M059J (cell line): ENCODE data around the gene CSPG4. TPM values are rescaled to one million over a fixed set of nuclear protein-coding genes. Genes with fewer than 3 reads are reported as not detected.
"Not testable (repeated sequence)": the region's sequence is repeated elsewhere in the genome, so short reads cannot be mapped to it uniquely, and the experiment has no call there.

Experiments used
- DNase-seq: peaks from one replicate; pipeline ENCODE4 v3.0.0-alpha.2; 2012; ENCODE audit warnings: low read depth
- total RNA-seq: library from RNA; depleted of rRNA; stranded (reverse); fragments of >200 nt; shearing (Covaris generic); gene quantifications from 2 replicates; pipeline ENCODE4 v1.2.3, GENCODE V29; 2014

CSPG4 gene
- total RNA-seq, 1 experiment from 2014 or later = 8.2 TPM

GRCh38 chr15:75688831-75689230 is 23.8 kb downstream of the CSPG4 start:
- DNase-seq = no peak

GRCh38 chr15:75688278-75688557 is 24.4 kb downstream of the CSPG4 start:
- DNase-seq = no peak

DNA sequence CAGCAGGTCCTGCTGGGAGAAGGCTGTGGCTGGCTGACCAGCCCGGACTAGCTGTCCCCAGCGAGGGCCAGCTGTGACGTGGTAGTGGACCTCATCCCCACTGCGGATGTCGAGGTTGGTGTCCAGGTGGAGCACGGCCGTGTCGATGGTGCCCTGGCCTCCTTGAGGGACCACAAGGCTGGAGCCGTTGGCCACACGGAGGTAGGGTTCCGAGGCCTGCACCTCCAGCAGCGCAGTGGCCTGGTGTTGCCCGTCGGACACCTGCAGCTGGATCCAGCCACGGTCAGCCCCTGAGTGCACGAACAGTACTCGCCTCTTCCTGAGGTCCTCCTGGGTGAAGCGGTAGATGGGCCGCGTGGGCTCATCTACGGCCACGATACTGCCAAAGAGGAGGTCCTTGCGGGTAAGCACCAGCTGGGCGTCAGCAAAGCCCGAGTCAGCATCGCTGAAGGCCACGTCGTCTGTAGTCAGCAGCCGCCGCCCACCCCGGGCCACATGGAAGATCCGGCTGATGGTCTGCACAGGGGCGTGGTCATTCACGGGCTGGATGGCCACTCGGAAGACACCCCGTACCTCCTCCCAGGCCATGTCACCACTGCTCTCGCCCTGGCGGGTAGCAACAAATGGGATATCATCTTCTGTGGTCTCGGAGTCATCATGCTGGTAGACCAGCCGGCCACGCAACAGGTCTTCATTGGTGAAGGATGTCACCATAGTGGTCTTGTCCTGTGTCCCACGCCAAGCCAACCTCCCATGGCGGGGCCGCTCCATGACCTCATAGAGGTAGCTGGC is 25.0 kb downstream of the CSPG4 start:
- no peak for DNase-seq

- peak; percentile 54 for DNase-seq
Measured at GRCh38 chr15:75686212-75686642, 26.4 kb downstream of the CSPG4 start.

- DNase-seq = no peak
Measured at GRCh38 chr15:75685195-75685594, 27.5 kb downstream of the CSPG4 start.

DNA sequence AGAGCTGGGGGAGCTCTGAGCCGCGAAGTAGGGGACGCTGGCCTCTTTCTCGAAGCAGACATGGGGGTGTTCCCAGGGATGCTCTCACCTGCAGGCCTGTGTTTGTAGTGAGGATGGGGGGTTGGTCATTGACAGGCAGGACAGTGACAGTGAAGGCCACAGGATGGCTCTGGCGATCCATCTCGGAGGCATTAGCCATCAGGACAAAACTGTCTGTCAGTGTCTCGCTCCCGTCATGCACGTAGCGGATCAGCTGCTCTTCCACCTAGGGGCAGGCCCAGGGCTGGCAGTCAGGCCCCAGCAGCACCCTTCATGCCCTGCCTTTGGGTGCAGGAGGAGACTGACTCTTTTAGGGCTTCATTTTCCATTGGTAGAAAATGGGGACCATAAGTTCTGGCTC is 28.0 kb downstream of the CSPG4 start:
- DNase-seq = no peak

DNA sequence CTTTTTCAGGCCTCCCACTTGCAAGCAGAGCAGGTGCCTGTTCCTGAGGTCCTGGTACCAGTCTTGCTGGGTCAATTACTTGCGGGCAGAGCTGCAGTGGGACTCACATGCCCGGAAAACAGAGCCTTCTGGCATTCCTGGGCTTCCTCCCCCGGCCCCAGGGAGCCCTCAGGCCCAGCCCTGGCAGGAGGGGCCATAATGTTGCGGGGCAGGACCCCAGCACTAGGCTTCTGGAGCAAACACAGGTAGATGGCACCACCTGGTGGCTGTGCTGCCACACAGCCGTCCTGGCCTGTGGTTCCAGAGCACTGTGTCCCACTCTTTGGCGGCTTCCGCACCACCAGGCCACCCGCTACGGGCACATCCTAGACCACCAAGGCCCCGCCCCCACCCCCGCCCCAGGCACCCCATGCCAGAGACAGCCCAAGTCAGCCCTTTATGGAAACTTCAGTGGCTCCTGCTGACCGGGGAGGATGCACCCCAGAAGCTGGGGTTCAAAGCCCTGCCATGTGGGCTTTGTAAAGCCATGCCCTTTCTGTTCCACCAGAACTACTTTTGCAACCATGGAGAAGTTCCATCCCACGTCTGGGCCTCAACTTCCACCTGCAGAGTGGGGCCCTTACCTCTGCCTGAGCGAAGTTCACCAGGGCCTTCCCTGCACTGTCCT is 28.9 kb downstream of the CSPG4 start:
- DNase-seq = peak; percentile 43

- DNase-seq = no peak
Measured at GRCh38 chr15:75682181-75683135, 30.2 kb downstream of the CSPG4 start.

DNA sequence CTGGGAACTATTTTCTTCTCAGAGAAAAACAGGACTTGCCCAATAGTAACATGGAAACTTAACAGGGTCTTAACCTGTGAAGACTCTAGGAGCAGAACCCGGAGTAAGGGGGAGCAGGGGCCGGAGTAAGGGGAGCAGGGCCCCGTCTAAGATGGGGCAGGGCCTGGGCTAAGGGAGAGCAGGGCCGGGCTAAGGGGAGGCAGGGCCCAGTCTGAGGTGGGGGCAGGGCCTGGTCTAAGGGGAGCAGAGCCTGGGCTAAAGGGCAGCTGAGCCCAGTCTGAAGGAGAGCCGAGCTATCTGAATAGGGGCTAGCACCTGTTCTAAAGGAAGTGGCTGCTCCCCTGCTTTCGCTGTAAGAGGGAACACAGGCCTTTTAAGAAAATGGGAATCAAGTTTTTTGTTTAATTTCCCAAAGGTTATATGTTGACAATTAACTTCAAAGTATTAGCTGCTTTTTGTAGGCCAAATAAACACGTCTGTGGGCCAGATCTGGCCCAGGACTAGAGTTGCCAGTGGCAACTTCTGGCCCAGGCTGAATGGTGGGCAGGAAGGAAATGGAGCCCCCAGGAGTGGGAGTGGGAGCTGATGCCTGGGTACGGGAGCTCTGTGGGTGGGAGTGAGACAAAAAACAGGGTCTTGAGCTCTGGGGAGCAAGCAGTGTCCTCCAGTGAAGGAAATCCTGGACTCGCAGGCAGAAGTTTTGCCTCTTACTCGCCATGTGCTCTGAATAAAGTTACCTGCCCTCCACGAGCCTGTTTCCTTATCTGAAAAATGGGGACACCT is 32.5 kb downstream of the CSPG4 start:
- DNase-seq = no peak

DNA sequence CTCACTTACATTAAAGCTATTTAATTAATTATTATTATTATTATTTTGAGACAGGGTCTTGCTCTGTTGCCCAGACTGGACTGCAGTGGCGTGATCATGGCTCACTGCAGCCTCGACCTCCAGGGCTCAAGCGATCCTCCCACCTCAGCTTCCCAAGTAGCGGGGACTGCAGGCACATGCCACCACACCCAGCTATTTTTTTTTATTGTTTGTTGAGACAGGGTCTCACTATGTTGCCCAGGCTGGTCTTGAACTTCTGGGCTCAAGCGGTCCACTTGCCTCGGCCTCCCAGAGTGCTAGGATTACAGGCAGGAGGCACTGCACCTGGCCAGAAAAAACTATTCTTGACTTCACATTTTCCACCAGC is 34.3 kb downstream of the CSPG4 start:
- DNase-seq = not testable (repeated sequence)

- DNase-seq = no peak
Measured at GRCh38 chr15:75677465-75678323, 35.0 kb downstream of the CSPG4 start.

DNA sequence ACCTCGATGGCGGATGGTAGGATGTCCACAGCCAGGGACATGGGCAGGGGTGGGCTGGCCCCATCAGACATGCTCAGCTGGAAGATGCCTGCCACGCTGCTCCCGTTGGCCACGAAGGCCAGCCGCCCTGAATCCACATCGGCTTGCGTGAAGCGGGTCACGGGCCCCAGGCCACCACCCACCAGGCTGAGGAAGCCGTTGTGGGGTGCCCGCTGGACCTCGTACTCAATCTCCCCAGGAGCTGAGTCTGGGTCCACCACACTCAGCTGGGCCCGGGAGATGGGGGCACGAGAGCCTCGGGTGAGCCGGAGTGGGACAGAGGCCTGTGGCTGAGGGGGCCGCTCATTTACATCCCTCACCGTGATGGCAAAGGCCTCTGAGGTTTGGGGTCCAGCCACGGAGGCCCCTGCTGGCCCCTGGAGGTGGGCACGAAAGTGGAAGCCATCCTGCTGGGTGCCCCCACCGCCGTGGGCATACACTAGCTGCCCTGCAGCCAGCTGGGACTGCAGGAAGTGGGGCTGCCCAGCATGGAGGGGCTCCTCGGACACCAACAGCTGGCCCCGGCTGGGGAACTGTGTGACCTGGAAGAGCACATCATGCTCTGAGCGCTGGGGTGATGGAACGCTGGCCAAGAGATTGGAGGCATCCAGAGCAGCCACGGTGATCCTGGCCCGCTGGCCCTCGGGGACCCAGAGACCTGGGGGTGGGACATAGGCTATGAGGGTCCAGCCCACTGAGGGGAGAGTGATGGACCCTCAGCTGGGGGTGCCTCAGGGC is 35.8 kb downstream of the CSPG4 start:
- DNase-seq = no peak

- DNase-seq = no peak
Measured at GRCh38 chr15:75675579-75676404, 36.9 kb downstream of the CSPG4 start.

DNA sequence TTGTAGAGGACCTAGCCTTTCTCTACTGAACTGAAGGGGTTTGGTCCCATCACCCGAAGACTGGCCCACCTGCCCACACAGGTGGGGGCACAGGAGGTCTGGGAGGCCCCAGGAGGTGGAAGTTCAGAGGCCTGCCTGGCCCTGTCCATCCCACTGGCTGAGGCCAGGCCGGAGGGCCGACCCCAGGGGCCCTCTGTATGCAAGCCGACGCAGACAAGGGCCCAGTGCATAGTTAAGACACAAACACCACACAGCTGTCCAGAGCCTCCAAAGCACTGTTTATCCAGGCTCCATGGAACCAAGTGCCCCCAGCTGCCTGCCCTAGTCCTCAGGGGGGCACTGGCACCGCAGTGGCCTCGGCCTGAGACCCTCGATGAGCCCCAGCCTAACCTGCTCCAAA is 38.3 kb downstream of the CSPG4 start:
- DNase-seq = no peak

GRCh38 chr15:75673426-75674235 is 39.0 kb downstream of the CSPG4 start:
- DNase-seq = no peak

DNA sequence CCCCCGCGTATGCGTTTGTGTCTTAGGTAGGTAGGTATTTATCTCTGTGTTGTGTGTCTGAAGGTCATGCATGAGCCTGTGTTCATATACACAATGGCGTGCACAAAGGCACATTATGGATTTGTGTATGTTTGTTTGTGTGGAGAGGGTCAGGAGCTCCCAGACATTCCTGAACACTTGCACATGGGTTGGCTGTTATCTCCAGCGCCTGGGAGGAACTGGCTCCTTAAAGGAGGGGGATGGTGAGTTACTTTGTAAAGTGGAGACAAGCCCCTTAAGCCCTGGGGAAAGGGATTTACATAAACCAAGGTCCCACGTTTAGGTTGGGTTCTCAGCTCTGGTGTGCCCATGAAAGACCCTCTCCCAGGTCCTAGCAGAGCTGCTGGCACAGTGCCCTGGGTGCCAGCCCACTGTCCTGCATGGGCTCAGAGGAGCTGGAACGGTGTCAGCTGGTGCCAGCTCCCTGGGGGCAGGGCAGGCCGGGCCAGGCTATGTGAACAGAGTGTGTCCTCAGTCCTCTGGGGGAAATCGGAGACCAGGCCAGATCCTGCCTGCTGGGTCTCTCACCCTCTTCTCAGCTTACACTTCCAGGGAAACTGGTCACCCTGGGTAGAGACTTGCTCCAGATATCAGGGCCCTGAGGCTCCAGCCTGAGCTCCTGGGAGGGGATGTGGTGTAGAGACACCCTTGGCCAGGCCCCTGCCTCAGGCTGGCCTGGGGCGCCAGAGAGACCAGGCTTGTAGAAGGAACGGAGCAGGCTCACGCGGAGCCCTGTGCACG is 39.8 kb downstream of the CSPG4 start:
- DNase-seq = no peak
